Coronary artery (tissue), 2 donors: ENCODE measurements around the gene FBXL17.
"Not testable (repeated sequence)": the region's sequence is repeated elsewhere in the genome, so short reads cannot be mapped to it uniquely, and the experiment has no call there.

Experiments
- DNase-seq: peaks from one replicate; pipeline ENCODE4 v3.0.0-alpha.2; 2017; ENCODE audit warnings: low spot score
- H3K27ac ChIP-seq, 2 donors: fragments of 200-600 bp; sonication (generic); one replicate each; pipeline ENCODE4 v1.5.1; 2016 to 2019
- H3K4me3 ChIP-seq: fragments of 200-600 bp; sonication (generic); 2 replicates; pipeline ENCODE4 v1.5.1; 2016; ENCODE audit warnings: mild to moderate bottlenecking, moderate library complexity
- TF ChIP-seq, protein P1 (sequence below): fragments of 200-600 bp; sonication (generic); IDR thresholded peaks from one replicate; pipeline ENCODE4 v1.5.1; 2019; ENCODE audit warnings: antibody characterized with exemption

FBXL17 gene

GRCh38 chr5:108280248-108280647, 101.7 kb downstream of the FBXL17 start:
- DNase-seq: no peak
- TF ChIP-seq, protein P1, sequence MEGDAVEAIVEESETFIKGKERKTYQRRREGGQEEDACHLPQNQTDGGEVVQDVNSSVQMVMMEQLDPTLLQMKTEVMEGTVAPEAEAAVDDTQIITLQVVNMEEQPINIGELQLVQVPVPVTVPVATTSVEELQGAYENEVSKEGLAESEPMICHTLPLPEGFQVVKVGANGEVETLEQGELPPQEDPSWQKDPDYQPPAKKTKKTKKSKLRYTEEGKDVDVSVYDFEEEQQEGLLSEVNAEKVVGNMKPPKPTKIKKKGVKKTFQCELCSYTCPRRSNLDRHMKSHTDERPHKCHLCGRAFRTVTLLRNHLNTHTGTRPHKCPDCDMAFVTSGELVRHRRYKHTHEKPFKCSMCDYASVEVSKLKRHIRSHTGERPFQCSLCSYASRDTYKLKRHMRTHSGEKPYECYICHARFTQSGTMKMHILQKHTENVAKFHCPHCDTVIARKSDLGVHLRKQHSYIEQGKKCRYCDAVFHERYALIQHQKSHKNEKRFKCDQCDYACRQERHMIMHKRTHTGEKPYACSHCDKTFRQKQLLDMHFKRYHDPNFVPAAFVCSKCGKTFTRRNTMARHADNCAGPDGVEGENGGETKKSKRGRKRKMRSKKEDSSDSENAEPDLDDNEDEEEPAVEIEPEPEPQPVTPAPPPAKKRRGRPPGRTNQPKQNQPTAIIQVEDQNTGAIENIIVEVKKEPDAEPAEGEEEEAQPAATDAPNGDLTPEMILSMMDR: no peak
- Histone ChIP-seq H3K27ac (no peak overlapping the region), H3K4me3 (no peak overlapping the region)

GRCh38 chr5:108278285-108279240, 103.3 kb downstream of the FBXL17 start:
- Histone ChIP-seq H3K27ac (no peak overlapping the region), H3K4me3 (no peak overlapping the region)
- TF ChIP-seq, protein P1: no peak
- DNase-seq: peak; percentile 63

DNA sequence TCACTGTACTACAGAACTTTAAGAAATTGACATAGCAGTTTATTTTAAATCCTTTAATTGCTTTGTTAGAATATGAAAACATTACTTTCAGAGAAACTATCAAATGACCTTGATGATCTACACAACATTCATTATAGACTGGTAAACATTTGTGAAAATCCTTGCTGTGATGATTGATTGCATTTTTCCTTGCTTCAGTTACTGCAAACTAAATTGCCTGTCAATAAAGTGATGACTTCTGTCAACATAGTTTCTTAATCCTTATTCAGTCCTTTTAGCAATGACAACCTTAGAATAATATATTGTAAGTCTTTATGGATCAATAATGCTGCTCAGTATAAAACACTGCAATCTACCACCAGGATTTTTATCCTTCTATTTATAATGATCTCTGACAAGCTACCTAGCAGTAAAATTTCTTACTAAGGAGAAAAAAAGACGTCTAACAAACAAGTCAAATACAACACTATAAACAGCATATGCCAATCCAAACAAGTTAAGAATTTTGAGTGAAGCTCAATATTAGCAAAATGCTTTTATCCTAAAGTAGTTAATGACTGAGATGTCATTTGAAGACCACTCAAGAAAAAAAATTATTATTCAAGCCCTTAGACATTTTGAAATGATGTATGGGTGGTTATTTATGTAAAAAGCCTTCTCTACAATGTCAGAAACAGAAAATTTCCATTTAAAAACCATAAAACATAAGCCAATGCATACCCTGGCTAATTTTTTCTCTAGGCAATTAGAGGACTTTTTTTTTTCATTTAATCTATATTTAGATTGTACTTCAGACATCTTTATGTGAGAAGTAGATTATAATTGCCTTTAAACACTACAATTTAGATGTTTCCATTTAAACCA, 105.5 kb downstream of the FBXL17 start:
- Histone ChIP-seq H3K27ac (no peak overlapping the region), H3K4me3 (no peak overlapping the region)
- TF ChIP-seq, protein P1: no peak
- no peak for DNase-seq

DNA sequence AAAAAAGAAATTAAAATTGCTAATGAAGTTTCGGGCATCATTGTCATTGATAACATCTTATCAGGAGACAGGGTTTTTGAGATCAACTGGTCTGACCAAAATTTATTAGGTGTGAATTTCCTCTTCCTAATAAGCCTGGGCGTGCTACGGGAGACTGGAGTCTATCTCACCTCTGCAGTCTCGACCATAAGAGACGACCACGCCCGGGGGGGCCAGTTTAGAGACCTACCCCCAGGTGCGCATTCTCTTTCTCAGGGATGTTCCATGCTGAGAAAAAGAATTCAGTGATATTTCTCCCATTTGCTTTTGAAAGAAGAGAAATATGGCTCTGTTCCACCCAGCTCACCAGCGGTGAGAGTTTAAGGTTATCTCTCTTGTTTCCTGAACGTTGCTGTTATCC, 107.8 kb downstream of the FBXL17 start:
- not testable (repeated sequence) for H3K4me3 ChIP-seq, DNase-seq, H3K27ac ChIP-seq

- no peak overlapping the region for H3K27ac ChIP-seq
- DNase-seq: no peak
- H3K4me3 ChIP-seq: no peak overlapping the region
- TF ChIP-seq, protein P1: no peak
Measured at GRCh38 chr5:108271127-108271526, 110.8 kb downstream of the FBXL17 start.

GRCh38 chr5:108266242-108266641, 115.7 kb downstream of the FBXL17 start:
- TF ChIP-seq, protein P1: no peak
- DNase-seq: no peak
- Histone ChIP-seq H3K4me3 (no peak overlapping the region), H3K27ac (no peak overlapping the region)

DNA sequence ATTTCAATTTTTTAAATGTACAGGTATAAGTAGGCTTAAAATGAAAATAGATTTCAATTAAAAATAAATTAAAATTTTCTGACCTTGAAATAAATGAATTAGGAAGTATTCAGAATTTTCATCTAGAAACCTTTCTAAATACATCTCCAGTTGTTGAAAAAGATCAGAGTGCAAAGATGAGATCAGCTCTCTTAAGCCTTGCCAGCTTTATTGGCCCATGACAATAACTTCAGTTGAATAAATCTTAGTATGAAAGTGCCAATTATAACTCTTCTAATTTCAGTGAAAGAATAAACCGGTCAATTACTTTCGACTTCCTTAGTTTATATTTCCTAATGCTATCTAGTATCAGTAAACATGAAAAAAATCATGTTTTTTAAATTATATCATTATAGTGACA, 117.4 kb downstream of the FBXL17 start:
- Histone ChIP-seq H3K4me3 (no peak overlapping the region), H3K27ac (no peak overlapping the region)
- TF ChIP-seq, protein P1: no peak
- DNase-seq: no peak
